K562 (cell line): ENCODE data around the gene TMEM108. TPM values are rescaled to one million over a fixed set of nuclear protein-coding genes. Genes with fewer than 3 reads are reported as not detected.

Source experiments
- ATAC-seq: fragments of 200-7000 bp; cut with Tn5 transposase; 3 replicates; pipeline ENCODE4 v1.9.1; 2020; ENCODE audit warnings: moderate library complexity
- BruUV-seq: library from RNA; stranded (reverse); fragments of 400-500 nt; replicated peaks from 2 replicates; lab custom pipeline; 2021; lab: Mats Ljungman, UMichigan
- CTCF ChIA-PET: fragments of 300-600 bp; formaldehyde crosslinking; extraction: SDS; loops from one replicate; lab custom pipeline; 2021; ENCODE audit warnings: low intra/inter-chr PET ratio; lab: Yijun Ruan, JAX
- POLR2A ChIA-PET: fragments of 300-600, 350-650 bp; sonication (Branson Sonifier 250); formaldehyde crosslinking; extraction: SDS; loops from one replicate; lab custom pipeline; 2021; ENCODE audit warnings: antibody characterized with exemption, inconsistent platforms; lab: Yijun Ruan, JAX
- DNase-seq, 4 experiments: peaks; one replicate each; pipeline versions ENCODE4 v3.0.0 to v3.0.0-alpha.2; 2011 to 2018; ENCODE audit warnings: low spot score in 3 of 4, mixed read lengths in 3 of 4; ENCODE audit errors: extremely low read depth in 1 of 4
- FAIRE-seq: peaks from 2 replicates; lab custom pipeline; 2011; peaks lifted over from hg19 to GRCh38; lab: Jason Lieb, UNC
- H2AFZ ChIP-seq: 2 replicates; pipeline ENCODE4 v1.6.0; 2011; ENCODE audit warnings: low read depth, low read length, control low read depth, inconsistent platforms
- H3K27ac ChIP-seq: fragments of 200-600 bp; 3 replicates; pipeline ENCODE4 v1.8.0; 2011; ENCODE audit warnings: low read depth, mild to moderate bottlenecking, control low read depth, inconsistent platforms, low read length, moderate library complexity, mixed read lengths; ENCODE audit errors: extremely low read depth
- H3K27me3 ChIP-seq, 2 experiments: fragments of 300-600 bp in 1 of 2; 2 replicates in 1 of 2; 3 replicates in 1 of 2; pipeline versions ENCODE4 v1.6.0 to v1.8.0; 2011; ENCODE audit warnings: inconsistent platforms in 2 of 2, low read length in 2 of 2, mild to moderate bottlenecking in 1 of 2, mixed read lengths in 1 of 2, moderate library complexity in 1 of 2; ENCODE audit not compliant: control insufficient read depth in 2 of 2, insufficient read depth in 2 of 2
- H3K36me3 ChIP-seq: fragments of 300-600 bp; 3 replicates; pipeline ENCODE4 v1.8.0; 2011; ENCODE audit warnings: mild to moderate bottlenecking, low read length, inconsistent platforms; ENCODE audit not compliant: control insufficient read depth, insufficient read depth
- H3K4me1 ChIP-seq, 2 experiments: fragments of 200-600 bp in 1 of 2; replicated peaks in 1 of 2; 2 replicates in 1 of 2; 3 replicates in 1 of 2; pipeline versions ENCODE4 v1.5.1 to v1.8.0; 2011; ENCODE audit warnings: inconsistent platforms in 2 of 2, low read length in 2 of 2, mild to moderate bottlenecking in 1 of 2, mixed read lengths in 1 of 2, moderate library complexity in 1 of 2; ENCODE audit not compliant: control insufficient read depth in 2 of 2, insufficient read depth in 2 of 2
- H3K4me2 ChIP-seq: 2 replicates; pipeline ENCODE4 v1.6.1; 2011; ENCODE audit warnings: low read length, control low read depth, inconsistent platforms, mixed read lengths; ENCODE audit not compliant: insufficient read depth
- H3K4me3 ChIP-seq: fragments of 200-600 bp; sonication (generic), shearing (Covaris generic); 2 replicates; pipeline ENCODE4 v1.5.1; 2016; ENCODE audit warnings: control low read depth, inconsistent platforms
- H3K79me2 ChIP-seq: fragments of 200-600 bp; 3 replicates; pipeline ENCODE4 v1.8.0; 2011; ENCODE audit warnings: low read length, inconsistent platforms; ENCODE audit not compliant: control insufficient read depth, insufficient read depth
- H3K9ac ChIP-seq, 2 experiments: 2 replicates each; pipeline versions ENCODE4 v1.6.0 to v1.6.1; 2011; ENCODE audit warnings: low read depth in 2 of 2, low read length in 2 of 2, control low read depth in 1 of 2, inconsistent platforms in 1 of 2, mild to moderate bottlenecking in 1 of 2, mixed read lengths in 1 of 2; ENCODE audit not compliant: insufficient read depth in 1 of 2
- H3K9me1 ChIP-seq: one replicate; pipeline ENCODE4 v1.6.0; 2011; ENCODE audit warnings: inconsistent platforms, mild to moderate bottlenecking, low read length, moderate library complexity; ENCODE audit not compliant: control insufficient read depth, insufficient read depth
- H3K9me3 ChIP-seq: replicated peaks from 2 replicates; pipeline ENCODE4 v1.5.1; 2011; ENCODE audit warnings: low read depth, low read length, inconsistent platforms; ENCODE audit not compliant: control insufficient read depth, insufficient read depth
- H4K20me1 ChIP-seq: replicated peaks from 2 replicates; pipeline ENCODE4 v1.6.1; 2011; ENCODE audit warnings: low read length, inconsistent platforms, mixed read lengths; ENCODE audit not compliant: control insufficient read depth, insufficient read depth
- ATF1 ChIP-seq, 2 experiments: fragments of 450-650 bp in 1 of 2; IDR thresholded peaks; 2 replicates each; pipeline ENCODE4 v1.6.1; 2016; ENCODE audit warnings: missing compliant biosample characterization in 1 of 2, missing genetic modification characterization in 1 of 2
- MYNN ChIP-seq, 2 experiments: sonication (generic); formaldehyde crosslinking in 1 of 2; IDR thresholded peaks; 2 replicates each; pipeline versions ENCODE4 v1.5.0 to v1.6.1; 2016 to 2020; ENCODE audit warnings: antibody characterized with exemption in 1 of 2, missing genetic modification reagents in 1 of 2
- NCOA2 ChIP-seq, 2 experiments: fragments of 450-650 bp; IDR thresholded peaks; 2 replicates each; pipeline ENCODE4 v1.6.1; 2018; ENCODE audit warnings: mild to moderate bottlenecking in 2 of 2, moderate library complexity in 1 of 2; ENCODE audit not compliant: partially characterized antibody in 2 of 2
- NFE2 ChIP-seq: IDR thresholded peaks from 2 replicates; pipeline ENCODE4 v1.6.1; 2014; ENCODE audit warnings: antibody characterized with exemption, low read depth
- TBL1XR1 ChIP-seq, 2 experiments: IDR thresholded peaks; 2 replicates each; pipeline ENCODE4 v1.6.1; 2012; ENCODE audit warnings: improper control_type of control experiment in 2 of 2, low read length in 2 of 2, mild to moderate bottlenecking in 1 of 2
- XRCC3 ChIP-seq: fragments of 450-650 bp; IDR thresholded peaks from 2 replicates; pipeline ENCODE4 v1.6.1; 2017; ENCODE audit warnings: mild to moderate bottlenecking, moderate library complexity
- ZNF146 ChIP-seq: IDR thresholded peaks from one replicate; pipeline ENCODE4 v1.6.1; 2018; ENCODE audit warnings: missing compliant biosample characterization; ENCODE audit not compliant: unreplicated experiment
- WGBS: fragments of 100-300 bp; shearing (Covaris generic); methylation state at CpG from one replicate; pipeline ENCODE4 v1.1.6; 2016; ENCODE audit warnings: low coverage, mixed read lengths; ENCODE audit not compliant: insufficient coverage; ENCODE audit errors: missing lambda C conversion rate; 5-methylcytosine and 5-hydroxymethylcytosine counted together
- in situ Hi-C: fragments of 300-500 bp; cut with MboI; formaldehyde crosslinking; loops from 4 replicates; pipeline ENCODE4 v1.15.0; 2018; ENCODE audit warnings: inconsistent platforms, mixed read lengths
- intact Hi-C: fragments of 100-400 bp; cut with micrococcal nuclease; formaldehyde crosslinking; loops from 2 replicates; pipeline ENCODE4 v1.14.2; 2022
- polyA plus RNA-seq, 8 experiments: library from polyadenylated mRNA; depleted of rRNA in 4 of 8; stranded (reverse) in 5 of 8; unstranded in 3 of 8; fragments of >200 nt; fragmentation: Nextera tagmentation in 2 of 8; fragmentation: Illumina TruSeq in 1 of 8; extraction: Ambion mirVana in 2 of 8; extraction: Trizol in 1 of 8; gene quantifications; 2 replicates each; pipeline versions ENCODE4 v1.2.1 to v1.2.3, GENCODE V29; 2011 to 2014; ENCODE audit warnings: inconsistent platforms in 1 of 8, missing spikeins in 1 of 8
- total RNA-seq, 7 experiments: library from RNA; depleted of rRNA in 6 of 7; stranded (reverse); fragments of >200 nt in 6 of 7; fragmentation: Illumina TruSeq in 2 of 7; extraction: Trizol in 2 of 7; gene quantifications; 2 replicates each; pipeline versions ENCODE4 v1.2.1 to v1.2.3, GENCODE V29; 2011 to 2021; ENCODE audit warnings: low replicate concordance in 1 of 7
- TF ChIP-seq, protein P1 (sequence below): IDR thresholded peaks from 2 replicates; pipeline ENCODE4 v1.6.1; 2012; ENCODE audit warnings: low read depth, low read length, improper control_type of control experiment, borderline replicate concordance
- TF ChIP-seq, protein P2 (sequence below): sonication (generic); formaldehyde crosslinking; IDR thresholded peaks from 2 replicates; pipeline ENCODE4 v1.8.1; 2023; ENCODE audit warnings: mild to moderate bottlenecking, missing genetic modification reagents

The TMEM108 gene
- total and polyA plus RNA-seq, 9 of the 15 experiments (the other 6 are each of a cell fraction or from before 2014, with no cell fraction given): 0.65 to 11.1 (median 3.4) TPM

DNA sequence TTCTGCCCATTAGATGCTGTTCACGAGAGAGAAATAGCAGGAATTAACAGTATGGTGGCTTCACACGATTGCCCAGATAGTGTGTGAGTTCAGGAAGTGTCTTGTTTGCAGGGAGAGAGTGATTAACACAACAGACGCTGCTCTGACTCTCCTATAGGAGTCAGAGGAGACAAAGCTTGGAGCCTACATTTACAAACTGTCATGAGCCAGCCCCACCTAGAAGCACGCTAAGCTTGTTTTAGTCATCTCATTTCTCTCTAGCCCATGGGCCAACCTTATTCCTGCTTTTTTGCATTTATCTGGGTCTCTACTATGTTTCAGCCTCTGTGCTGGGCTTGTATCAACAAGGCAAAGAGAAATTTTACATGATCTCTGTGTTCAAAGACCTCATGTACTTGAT lies 233.3 kb downstream of the TMEM108 start:
- POLR2A ChIA-PET: interaction anchor here (0.6 kb wide), 1 partner anchor 21 kb away, joined by 3 read pairs; no protein-coding TSS in a partner anchor
- DNase-seq (no peak), ATAC-seq (no peak), FAIRE-seq (no peak)
- Histone ChIP-seq H3K4me1 (no peaks in the 10 kb centered on the region), H3K9me3 (no peaks in the 10 kb centered on the region), H4K20me1 (no peaks in the 10 kb centered on the region), H2AFZ (no peak overlapping the region), H3K27me3 (no peaks in the 10 kb centered on the region), H3K4me3 (no peak overlapping the region), H3K9me1 (no peaks in the 10 kb centered on the region), H3K27ac (no peak overlapping the region), H3K36me3 (no peaks in the 10 kb centered on the region), H3K9ac (no peak overlapping the region), H3K4me2 (no peak overlapping the region), H3K79me2 (no peaks in the 10 kb centered on the region)
- CTCF ChIA-PET: no interaction called here
- intact Hi-C loops: loop anchor here (10.0 kb wide), 1 partner anchor 227 kb away; no protein-coding TSS in a partner anchor
- BruUV-seq: no TSS peak
- WGBS: 6% methylated on average over 4 of the region's 4 CpGs
- in situ Hi-C loops: no loop called here
- TF ChIP-seq NCOA2 (IDR thresholded peaks at IDR 0.05; ENCODE audit: partially characterized antibody in 2 of 2) (no peak), MYNN (IDR thresholded peaks at IDR 0.05) (no peak), MYNN (CRISPR knock-in tag; IDR thresholded peaks at IDR 0.05) (no peak), XRCC3 (no peak), ZNF146 (CRISPR knock-in tag) (no peak), NFE2 (no peak), ATF1 (CRISPR knock-in tag; IDR thresholded peaks at IDR 0.05) (no peak), ATF1 (tag; IDR thresholded peaks at IDR 0.05) (no peak), TBL1XR1 (IDR thresholded peaks at IDR 0.05; ENCODE audit: low read length in 2 of 2) (no peak)
- TF ChIP-seq, protein P1, sequence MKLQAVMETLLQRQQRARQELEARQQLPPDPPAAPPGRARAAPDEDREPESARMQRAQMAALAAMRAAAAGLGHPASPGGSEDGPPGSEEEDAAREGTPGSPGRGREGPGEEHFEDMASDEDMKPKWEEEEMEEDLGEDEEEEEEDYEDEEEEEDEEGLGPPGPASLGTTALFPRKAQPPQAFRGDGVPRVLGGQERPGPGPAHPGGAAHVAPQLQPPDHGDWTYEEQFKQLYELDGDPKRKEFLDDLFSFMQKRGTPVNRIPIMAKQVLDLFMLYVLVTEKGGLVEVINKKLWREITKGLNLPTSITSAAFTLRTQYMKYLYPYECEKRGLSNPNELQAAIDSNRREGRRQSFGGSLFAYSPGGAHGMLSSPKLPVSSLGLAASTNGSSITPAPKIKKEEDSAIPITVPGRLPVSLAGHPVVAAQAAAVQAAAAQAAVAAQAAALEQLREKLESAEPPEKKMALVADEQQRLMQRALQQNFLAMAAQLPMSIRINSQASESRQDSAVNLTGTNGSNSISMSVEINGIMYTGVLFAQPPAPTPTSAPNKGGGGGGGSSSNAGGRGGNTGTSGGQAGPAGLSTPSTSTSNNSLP: no peak
- TF ChIP-seq, protein P2, sequence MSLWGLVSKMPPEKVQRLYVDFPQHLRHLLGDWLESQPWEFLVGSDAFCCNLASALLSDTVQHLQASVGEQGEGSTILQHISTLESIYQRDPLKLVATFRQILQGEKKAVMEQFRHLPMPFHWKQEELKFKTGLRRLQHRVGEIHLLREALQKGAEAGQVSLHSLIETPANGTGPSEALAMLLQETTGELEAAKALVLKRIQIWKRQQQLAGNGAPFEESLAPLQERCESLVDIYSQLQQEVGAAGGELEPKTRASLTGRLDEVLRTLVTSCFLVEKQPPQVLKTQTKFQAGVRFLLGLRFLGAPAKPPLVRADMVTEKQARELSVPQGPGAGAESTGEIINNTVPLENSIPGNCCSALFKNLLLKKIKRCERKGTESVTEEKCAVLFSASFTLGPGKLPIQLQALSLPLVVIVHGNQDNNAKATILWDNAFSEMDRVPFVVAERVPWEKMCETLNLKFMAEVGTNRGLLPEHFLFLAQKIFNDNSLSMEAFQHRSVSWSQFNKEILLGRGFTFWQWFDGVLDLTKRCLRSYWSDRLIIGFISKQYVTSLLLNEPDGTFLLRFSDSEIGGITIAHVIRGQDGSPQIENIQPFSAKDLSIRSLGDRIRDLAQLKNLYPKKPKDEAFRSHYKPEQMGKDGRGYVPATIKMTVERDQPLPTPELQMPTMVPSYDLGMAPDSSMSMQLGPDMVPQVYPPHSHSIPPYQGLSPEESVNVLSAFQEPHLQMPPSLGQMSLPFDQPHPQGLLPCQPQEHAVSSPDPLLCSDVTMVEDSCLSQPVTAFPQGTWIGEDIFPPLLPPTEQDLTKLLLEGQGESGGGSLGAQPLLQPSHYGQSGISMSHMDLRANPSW (CRISPR knock-in tag): no peak
